A673 (cell line): ENCODE results near the gene COL28A1.

Experiments used
- EZH2 ChIP-seq: fragments of 200-600 bp; sonication (generic); IDR thresholded peaks from 2 replicates; pipeline ENCODE4 v1.6.1; 2017; ENCODE audit warnings: borderline replicate concordance, low read depth, mild to moderate bottlenecking, mixed read lengths, antibody characterized with exemption, low read length; ENCODE audit not compliant: poor library complexity, severe bottlenecking
- TF ChIP-seq, protein P1 (sequence below): fragments of 300-800, 200-600 bp; sonication (generic); conservative IDR thresholded peaks from 2 replicates; pipeline ENCODE4 v1.5.1; 2017; ENCODE audit warnings: low read depth, mild to moderate bottlenecking, antibody characterized with exemption, low read length, moderate library complexity, mixed read lengths

DNA sequence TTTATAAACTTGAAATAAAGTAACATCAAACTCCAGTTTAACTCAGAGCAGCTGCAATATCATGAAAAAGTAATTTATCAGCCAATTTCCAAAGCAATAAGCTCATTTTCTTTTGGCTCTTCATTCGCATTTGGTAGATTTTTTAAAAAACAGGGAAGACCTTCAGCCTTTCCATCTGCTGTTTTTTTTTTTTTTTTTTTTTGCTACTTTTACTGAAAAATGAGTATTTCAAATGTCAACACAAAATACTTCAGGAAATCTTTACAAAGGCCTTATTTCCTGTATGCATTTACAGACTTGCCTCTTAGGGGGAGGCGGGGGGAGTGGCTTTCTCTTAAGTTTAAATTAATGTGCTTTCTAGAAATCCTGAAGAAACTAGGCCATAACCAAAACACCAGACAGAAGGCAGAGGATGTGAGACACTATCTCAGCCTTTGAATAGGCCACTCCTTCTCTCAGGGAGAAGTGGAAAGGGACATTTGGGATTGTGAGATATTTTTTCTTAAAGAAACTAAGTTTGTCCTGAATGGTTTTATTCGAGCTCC, 91.8 kb downstream of the COL28A1 start:
- TF ChIP-seq, protein P1, sequence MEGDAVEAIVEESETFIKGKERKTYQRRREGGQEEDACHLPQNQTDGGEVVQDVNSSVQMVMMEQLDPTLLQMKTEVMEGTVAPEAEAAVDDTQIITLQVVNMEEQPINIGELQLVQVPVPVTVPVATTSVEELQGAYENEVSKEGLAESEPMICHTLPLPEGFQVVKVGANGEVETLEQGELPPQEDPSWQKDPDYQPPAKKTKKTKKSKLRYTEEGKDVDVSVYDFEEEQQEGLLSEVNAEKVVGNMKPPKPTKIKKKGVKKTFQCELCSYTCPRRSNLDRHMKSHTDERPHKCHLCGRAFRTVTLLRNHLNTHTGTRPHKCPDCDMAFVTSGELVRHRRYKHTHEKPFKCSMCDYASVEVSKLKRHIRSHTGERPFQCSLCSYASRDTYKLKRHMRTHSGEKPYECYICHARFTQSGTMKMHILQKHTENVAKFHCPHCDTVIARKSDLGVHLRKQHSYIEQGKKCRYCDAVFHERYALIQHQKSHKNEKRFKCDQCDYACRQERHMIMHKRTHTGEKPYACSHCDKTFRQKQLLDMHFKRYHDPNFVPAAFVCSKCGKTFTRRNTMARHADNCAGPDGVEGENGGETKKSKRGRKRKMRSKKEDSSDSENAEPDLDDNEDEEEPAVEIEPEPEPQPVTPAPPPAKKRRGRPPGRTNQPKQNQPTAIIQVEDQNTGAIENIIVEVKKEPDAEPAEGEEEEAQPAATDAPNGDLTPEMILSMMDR = no peak
- TF ChIP-seq EZH2 = no peak
